ENCODE results near the gene RCAN2.
"Not testable (repeated sequence)": the region's sequence is repeated elsewhere in the genome, so short reads cannot be mapped to it uniquely, and the experiment has no call there.

The RCAN2 gene

DNA sequence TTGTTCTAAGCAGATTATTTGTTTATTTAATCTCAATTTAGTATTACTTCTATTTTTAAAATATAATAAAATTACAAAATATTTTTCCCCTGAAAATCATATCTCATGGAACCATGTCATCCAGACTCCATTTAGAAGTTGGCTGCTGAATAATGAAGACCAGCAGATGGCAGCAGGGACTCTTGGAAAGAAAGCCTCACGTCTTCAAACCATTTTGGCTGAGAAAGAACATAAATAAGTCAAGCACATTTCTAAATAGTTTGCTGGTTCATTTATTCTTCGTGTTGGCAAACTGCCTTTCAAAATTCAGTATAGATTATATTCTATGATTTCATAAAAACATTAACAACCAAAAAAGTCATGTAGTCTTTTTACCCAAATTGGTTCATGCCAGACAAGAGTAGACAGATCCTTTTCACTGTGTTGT lies 71.7 kb downstream of the RCAN2 start:
- no peaks in the 10 kb centered on the region for H3K4me1 ChIP-seq (ENCODE audit: control insufficient read depth, insufficient read depth, low read length)
- H3K9me3 ChIP-seq (ENCODE audit: control insufficient read depth, low read length), result no peaks in the 10 kb centered on the region
- no peak overlapping the region for H3K9ac ChIP-seq (ENCODE audit: low read length)
- H3K4me3 ChIP-seq (ENCODE audit: low read length), result no peak overlapping the region
- no peaks in the 10 kb centered on the region for H3K36me3 ChIP-seq (ENCODE audit: control insufficient read depth, insufficient read depth, low read length)
- H3K27me3 ChIP-seq (ENCODE audit: control insufficient read depth, insufficient read depth, low read length), result no peaks in the 10 kb centered on the region

GRCh38 chr6:46414398-46414797 lies 76.9 kb downstream of the RCAN2 start:
- Histone ChIP-seq H3K27me3 (ENCODE audit: control insufficient read depth, insufficient read depth, low read length) (no peaks in the 10 kb centered on the region), H3K4me1 (ENCODE audit: control insufficient read depth, insufficient read depth, low read length) (no peaks in the 10 kb centered on the region), H3K9me3 (ENCODE audit: control insufficient read depth, low read length) (no peaks in the 10 kb centered on the region), H3K9ac (ENCODE audit: low read length) (no peak overlapping the region), H3K36me3 (ENCODE audit: control insufficient read depth, insufficient read depth, low read length) (no peaks in the 10 kb centered on the region), H3K4me3 (ENCODE audit: low read length) (no peak overlapping the region)

DNA sequence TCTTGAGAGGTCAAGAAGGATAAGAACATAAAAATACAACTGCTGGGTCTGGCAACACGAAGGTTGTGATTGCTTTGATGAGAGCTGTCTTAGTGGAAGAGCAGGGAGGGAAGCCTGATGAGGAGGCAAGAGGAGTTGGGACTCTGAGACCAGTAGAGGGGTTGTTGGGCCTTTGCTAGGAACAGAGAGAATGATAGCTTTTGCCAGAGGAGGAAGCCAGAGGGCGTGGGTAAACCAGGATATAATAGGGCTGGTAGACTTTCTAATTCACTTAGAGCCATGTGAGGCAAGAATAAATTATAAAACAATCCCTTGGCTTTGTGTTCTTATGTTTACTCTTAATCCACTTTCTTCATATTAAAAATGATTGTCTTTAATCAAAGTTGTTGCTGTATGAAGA lies 78.6 kb downstream of the RCAN2 start:
- Histone ChIP-seq H3K4me3 (ENCODE audit: low read length) (no peak overlapping the region), H3K9ac (ENCODE audit: low read length) (no peak overlapping the region), H3K36me3 (ENCODE audit: control insufficient read depth, insufficient read depth, low read length) (no peaks in the 10 kb centered on the region), H3K9me3 (ENCODE audit: control insufficient read depth, low read length) (no peaks in the 10 kb centered on the region), H3K4me1 (ENCODE audit: control insufficient read depth, insufficient read depth, low read length) (no peaks in the 10 kb centered on the region), H3K27me3 (ENCODE audit: control insufficient read depth, insufficient read depth, low read length) (no peaks in the 10 kb centered on the region)

- Histone ChIP-seq H3K4me3 (ENCODE audit: low read length) (no peak overlapping the region), H3K4me1 (ENCODE audit: control insufficient read depth, insufficient read depth, low read length) (no peaks in the 10 kb centered on the region), H3K27me3 (ENCODE audit: control insufficient read depth, insufficient read depth, low read length) (no peaks in the 10 kb centered on the region), H3K36me3 (ENCODE audit: control insufficient read depth, insufficient read depth, low read length) (no peaks in the 10 kb centered on the region), H3K9ac (ENCODE audit: low read length) (no peak overlapping the region), H3K9me3 (ENCODE audit: control insufficient read depth, low read length) (no peaks in the 10 kb centered on the region)
Measured at GRCh38 chr6:46411456-46412197, 79.6 kb downstream of the RCAN2 start.

- Histone ChIP-seq H3K4me1 (ENCODE audit: control insufficient read depth, insufficient read depth, low read length) (no peaks in the 10 kb centered on the region), H3K36me3 (ENCODE audit: control insufficient read depth, insufficient read depth, low read length) (no peaks in the 10 kb centered on the region), H3K4me3 (ENCODE audit: low read length) (no peak overlapping the region), H3K9me3 (ENCODE audit: control insufficient read depth, low read length) (no peaks in the 10 kb centered on the region), H3K9ac (ENCODE audit: low read length) (no peak overlapping the region), H3K27me3 (ENCODE audit: control insufficient read depth, insufficient read depth, low read length) (no peaks in the 10 kb centered on the region)
Measured at GRCh38 chr6:46410334-46410953, 80.8 kb downstream of the RCAN2 start.

- no peak overlapping the region for H3K9ac ChIP-seq (ENCODE audit: low read length)
- no peaks in the 10 kb centered on the region for H3K27me3 ChIP-seq (ENCODE audit: control insufficient read depth, insufficient read depth, low read length)
- H3K4me3 ChIP-seq (ENCODE audit: low read length), result no peak overlapping the region
- H3K36me3 ChIP-seq (ENCODE audit: control insufficient read depth, insufficient read depth, low read length), result no peaks in the 10 kb centered on the region
- H3K4me1 ChIP-seq (ENCODE audit: control insufficient read depth, insufficient read depth, low read length), result no peaks in the 10 kb centered on the region
- no peaks in the 10 kb centered on the region for H3K9me3 ChIP-seq (ENCODE audit: control insufficient read depth, low read length)
Measured at GRCh38 chr6:46407776-46408530, 83.3 kb downstream of the RCAN2 start.

- Histone ChIP-seq H3K27me3 (ENCODE audit: control insufficient read depth, insufficient read depth, low read length) (no peaks in the 10 kb centered on the region), H3K36me3 (ENCODE audit: control insufficient read depth, insufficient read depth, low read length) (no peaks in the 10 kb centered on the region), H3K4me3 (ENCODE audit: low read length) (no peak overlapping the region), H3K4me1 (ENCODE audit: control insufficient read depth, insufficient read depth, low read length) (no peaks in the 10 kb centered on the region), H3K9me3 (ENCODE audit: control insufficient read depth, low read length) (no peaks in the 10 kb centered on the region), H3K9ac (ENCODE audit: low read length) (no peak overlapping the region)
Measured at GRCh38 chr6:46407246-46407645, 84.0 kb downstream of the RCAN2 start.

DNA sequence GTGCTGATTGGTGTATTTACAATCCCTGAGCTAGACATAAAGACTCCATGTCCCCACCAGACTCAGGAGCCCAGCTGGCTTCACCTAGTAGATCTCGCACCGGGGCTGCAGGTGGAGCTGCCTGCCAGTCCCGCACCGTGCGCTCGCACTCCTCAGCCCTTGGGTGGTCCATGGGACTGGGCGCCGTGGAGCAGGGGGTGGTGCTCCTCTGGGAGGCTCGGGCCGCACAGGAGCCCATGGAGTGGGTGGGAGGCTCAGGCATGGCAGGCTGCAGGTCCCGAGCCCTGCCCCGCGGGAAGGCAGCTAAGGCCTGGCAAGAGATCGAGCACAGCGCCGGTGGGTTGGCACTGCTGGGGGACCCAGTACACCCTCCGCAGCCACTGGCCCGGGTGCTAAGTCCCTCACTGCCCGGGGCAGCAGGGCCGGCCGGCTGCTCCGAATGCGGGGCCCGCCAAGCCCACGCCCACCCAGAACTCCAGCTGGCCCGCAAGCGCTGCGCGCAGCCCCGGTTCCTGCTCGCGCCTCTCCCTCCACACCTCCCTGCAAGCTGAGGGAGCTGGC lies 85.5 kb downstream of the RCAN2 start:
- not testable (repeated sequence) for H3K27me3 ChIP-seq (ENCODE audit: control insufficient read depth, insufficient read depth, low read length); H3K9me3 ChIP-seq (ENCODE audit: control insufficient read depth, low read length); H3K4me3 ChIP-seq (ENCODE audit: low read length); H3K4me1 ChIP-seq (ENCODE audit: control insufficient read depth, insufficient read depth, low read length); H3K36me3 ChIP-seq (ENCODE audit: control insufficient read depth, insufficient read depth, low read length); H3K9ac ChIP-seq (ENCODE audit: low read length)

DNA sequence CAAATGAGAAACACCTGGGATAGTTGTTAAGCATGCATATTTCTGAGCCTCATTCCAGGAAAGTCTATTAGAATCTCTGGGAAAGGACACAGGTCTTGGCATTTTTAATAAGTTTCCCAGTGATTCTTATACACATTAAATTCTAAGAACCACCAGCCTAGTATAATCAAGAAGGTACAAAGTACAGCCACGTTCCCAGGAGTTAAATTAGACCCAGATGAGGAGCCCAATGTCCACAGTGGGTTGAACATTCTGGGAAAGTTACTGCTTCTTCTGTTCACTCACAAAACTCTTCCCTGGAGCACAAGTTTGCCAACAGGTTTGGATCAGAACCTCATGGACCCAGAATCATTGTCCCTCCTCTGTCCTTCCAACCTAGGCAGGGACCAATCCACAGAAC lies 90.4 kb downstream of the RCAN2 start:
- no peaks in the 10 kb centered on the region for H3K9me3 ChIP-seq (ENCODE audit: control insufficient read depth, low read length)
- no peaks in the 10 kb centered on the region for H3K4me1 ChIP-seq (ENCODE audit: control insufficient read depth, insufficient read depth, low read length)
- H3K4me3 ChIP-seq (ENCODE audit: low read length), result no peak overlapping the region
- H3K36me3 ChIP-seq (ENCODE audit: control insufficient read depth, insufficient read depth, low read length), result no peaks in the 10 kb centered on the region
- H3K9ac ChIP-seq (ENCODE audit: low read length), result no peak overlapping the region
- H3K27me3 ChIP-seq (ENCODE audit: control insufficient read depth, insufficient read depth, low read length), result no peaks in the 10 kb centered on the region

DNA sequence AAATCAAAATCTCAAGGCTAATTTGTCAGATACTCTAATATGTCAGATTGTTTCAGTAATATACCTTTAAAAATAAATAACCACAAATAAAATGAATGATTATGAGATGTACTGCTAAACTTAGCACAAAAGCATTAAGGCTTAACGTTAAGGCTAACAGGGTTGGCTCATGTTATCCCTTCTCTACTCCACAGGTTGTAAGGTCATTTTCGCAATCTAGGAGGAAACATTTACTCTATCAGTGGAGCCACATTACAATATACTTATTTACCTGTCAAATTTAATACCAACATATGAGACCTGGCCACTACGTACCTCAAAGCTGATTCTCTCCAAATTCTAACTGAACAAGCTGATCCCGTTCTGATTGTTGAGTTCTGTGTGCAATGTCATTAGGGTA lies 95.7 kb downstream of the RCAN2 start:
- Histone ChIP-seq H3K9me3 (ENCODE audit: control insufficient read depth, low read length) (no peaks in the 10 kb centered on the region), H3K4me3 (ENCODE audit: low read length) (no peak overlapping the region), H3K9ac (ENCODE audit: low read length) (no peak overlapping the region), H3K4me1 (ENCODE audit: control insufficient read depth, insufficient read depth, low read length) (peaks cover 7% of the 10 kb centered on the region), H3K27me3 (ENCODE audit: control insufficient read depth, insufficient read depth, low read length) (no peaks in the 10 kb centered on the region), H3K36me3 (ENCODE audit: control insufficient read depth, insufficient read depth, low read length) (no peaks in the 10 kb centered on the region)

DNA sequence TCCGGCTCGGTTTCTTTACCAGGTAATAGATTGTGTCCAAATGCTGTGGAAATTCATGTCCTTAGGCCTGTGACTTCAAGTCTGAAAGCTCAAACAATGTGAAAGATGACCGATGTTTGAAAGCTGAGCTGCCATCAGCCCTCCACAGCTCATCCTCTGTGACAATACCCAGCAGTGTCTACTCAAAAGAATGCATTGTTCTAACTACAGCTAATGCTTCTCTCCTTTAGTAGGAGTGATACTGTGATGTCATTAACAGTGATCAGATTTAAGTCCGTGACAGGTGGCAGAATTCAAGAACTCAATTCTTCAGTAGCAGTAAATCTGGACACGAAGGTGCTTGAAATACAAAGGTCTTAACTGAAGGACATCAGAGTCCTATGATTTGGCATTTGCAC lies 97.3 kb downstream of the RCAN2 start:
- H3K4me1 ChIP-seq (ENCODE audit: control insufficient read depth, insufficient read depth, low read length), result peaks cover 7% of the 10 kb centered on the region
- H3K27me3 ChIP-seq (ENCODE audit: control insufficient read depth, insufficient read depth, low read length), result no peaks in the 10 kb centered on the region
- no peaks in the 10 kb centered on the region for H3K36me3 ChIP-seq (ENCODE audit: control insufficient read depth, insufficient read depth, low read length)
- no peak overlapping the region for H3K4me3 ChIP-seq (ENCODE audit: low read length)
- H3K9ac ChIP-seq (ENCODE audit: low read length), result no peak overlapping the region
- H3K9me3 ChIP-seq (ENCODE audit: control insufficient read depth, low read length), result no peaks in the 10 kb centered on the region
